Mucosa of rectum (tissue), 2 donors: Measurements from ENCODE around the gene TRMT11.

ENCODE experiments used
- H3K27ac ChIP-seq, 2 donors: one replicate each; pipeline ENCODE4 v1.7.0; 2013; ENCODE audit warnings: inconsistent platforms in 2 of 2, low read depth in 2 of 2, low read length in 2 of 2
- H3K27me3 ChIP-seq, 2 donors: one replicate each; pipeline ENCODE4 v1.7.0; 2013; ENCODE audit warnings: low read length in 2 of 2; ENCODE audit not compliant: control insufficient read depth in 2 of 2, insufficient read depth in 2 of 2
- H3K36me3 ChIP-seq, 2 donors: one replicate each; pipeline ENCODE4 v1.7.0; 2013; ENCODE audit warnings: low read length in 2 of 2; ENCODE audit not compliant: control insufficient read depth in 2 of 2, insufficient read depth in 2 of 2
- H3K4me1 ChIP-seq, 2 donors: one replicate each; pipeline ENCODE4 v1.7.0; 2013; ENCODE audit warnings: low read length in 2 of 2, mild to moderate bottlenecking in 1 of 2; ENCODE audit not compliant: control insufficient read depth in 2 of 2, insufficient read depth in 2 of 2
- H3K4me3 ChIP-seq, 2 donors: one replicate each; pipeline ENCODE4 v1.7.0; 2013; ENCODE audit warnings: low read length in 2 of 2
- H3K9ac ChIP-seq, 2 donors: one replicate each; pipeline ENCODE4 v1.7.0; 2013; ENCODE audit warnings: low read length in 2 of 2, low read depth in 1 of 2, mild to moderate bottlenecking in 1 of 2
- H3K9me3 ChIP-seq, 2 donors: one replicate each; pipeline ENCODE4 v1.7.0; 2013; ENCODE audit warnings: low read length in 2 of 2; ENCODE audit not compliant: control insufficient read depth in 2 of 2
- donor health status: healthy.
- donor health status: Normal muscosa, but diverticular disease.

The TRMT11 gene

GRCh38 chr6:125988280-125988679, 1.9 kb downstream of the TRMT11 start:
- H3K4me1 ChIP-seq, result peaks cover 0 to 3% of the 10 kb centered on the region in 2 donors
- H3K27ac ChIP-seq, result no peak overlapping the region
- H3K27me3 ChIP-seq, result no peaks in the 10 kb centered on the region

GRCh38 chr6:125989631-125990030, 3.3 kb downstream of the TRMT11 start:
- no peak overlapping the region for H3K9ac ChIP-seq
- no peak overlapping the region for H3K27ac ChIP-seq
- H3K4me1 ChIP-seq, result peaks cover 0 to 3% of the 10 kb centered on the region in 2 donors
- no peaks in the 10 kb centered on the region for H3K27me3 ChIP-seq
- no peaks in the 10 kb centered on the region for H3K36me3 ChIP-seq
- H3K9me3 ChIP-seq, result no peaks in the 10 kb centered on the region
- no peak overlapping the region for H3K4me3 ChIP-seq

More at GRCh38 chr6:125988280-125988679, 1.9 kb downstream of the TRMT11 start:
- no peak overlapping the region for H3K4me3 ChIP-seq
- no peaks in the 10 kb centered on the region for H3K9me3 ChIP-seq
- no peak overlapping the region for H3K9ac ChIP-seq
- no peaks in the 10 kb centered on the region for H3K36me3 ChIP-seq

- Histone ChIP-seq H3K9me3 (no peaks in the 10 kb centered on the region), H3K4me1 (no peaks in the 10 kb centered on the region), H3K9ac (no peak overlapping the region), H3K36me3 (no peaks in the 10 kb centered on the region), H3K27ac (no peak overlapping the region), H3K4me3 (no peak overlapping the region), H3K27me3 (no peaks in the 10 kb centered on the region)
Measured at GRCh38 chr6:125991653-125992052, 5.3 kb downstream of the TRMT11 start.

GRCh38 chr6:125994670-125995488, 8.5 kb downstream of the TRMT11 start:
- H3K9me3 ChIP-seq, result no peaks in the 10 kb centered on the region
- H3K27me3 ChIP-seq, result no peaks in the 10 kb centered on the region
- H3K9ac ChIP-seq, result no peak overlapping the region
- no peak overlapping the region for H3K4me3 ChIP-seq
- no peaks in the 10 kb centered on the region for H3K4me1 ChIP-seq
- H3K36me3 ChIP-seq, result peaks cover 0 to 7% of the 10 kb centered on the region in 2 donors
- H3K27ac ChIP-seq, result no peak overlapping the region

DNA sequence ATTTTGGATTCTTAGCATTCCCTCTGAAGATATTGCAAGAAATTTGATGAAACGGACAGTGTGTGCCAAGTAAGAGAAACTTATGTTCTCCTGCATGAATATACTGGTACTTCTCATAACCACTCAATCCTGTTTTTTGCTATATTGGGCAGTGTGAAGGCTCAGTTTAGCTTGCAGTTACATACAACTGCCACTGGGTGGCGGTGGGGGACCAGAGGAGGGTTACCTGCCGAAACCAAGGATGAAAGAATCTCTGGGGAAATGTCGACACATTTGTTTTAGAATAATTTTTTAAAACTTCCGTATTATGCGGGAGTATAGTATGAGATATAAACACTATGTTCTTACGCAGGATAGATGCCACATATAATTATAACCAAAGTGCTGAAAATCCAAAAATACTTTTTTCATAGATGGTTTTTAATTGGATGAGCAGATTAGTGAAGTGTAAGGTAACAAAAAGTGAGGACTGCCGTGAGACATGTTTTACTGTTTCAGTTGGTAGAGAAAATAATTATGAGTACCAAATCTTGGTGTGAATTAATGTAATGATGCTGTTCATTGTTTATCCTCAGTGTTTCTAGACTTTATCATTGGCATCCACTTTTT, 9.7 kb downstream of the TRMT11 start:
- H3K9ac ChIP-seq, result no peak overlapping the region
- H3K9me3 ChIP-seq, result no peaks in the 10 kb centered on the region
- H3K36me3 ChIP-seq, result peaks cover 9 to 18% of the 10 kb centered on the region in 2 donors
- H3K4me1 ChIP-seq, result no peaks in the 10 kb centered on the region
- no peak overlapping the region for H3K4me3 ChIP-seq
- H3K27ac ChIP-seq, result no peak overlapping the region
- H3K27me3 ChIP-seq, result no peaks in the 10 kb centered on the region

DNA sequence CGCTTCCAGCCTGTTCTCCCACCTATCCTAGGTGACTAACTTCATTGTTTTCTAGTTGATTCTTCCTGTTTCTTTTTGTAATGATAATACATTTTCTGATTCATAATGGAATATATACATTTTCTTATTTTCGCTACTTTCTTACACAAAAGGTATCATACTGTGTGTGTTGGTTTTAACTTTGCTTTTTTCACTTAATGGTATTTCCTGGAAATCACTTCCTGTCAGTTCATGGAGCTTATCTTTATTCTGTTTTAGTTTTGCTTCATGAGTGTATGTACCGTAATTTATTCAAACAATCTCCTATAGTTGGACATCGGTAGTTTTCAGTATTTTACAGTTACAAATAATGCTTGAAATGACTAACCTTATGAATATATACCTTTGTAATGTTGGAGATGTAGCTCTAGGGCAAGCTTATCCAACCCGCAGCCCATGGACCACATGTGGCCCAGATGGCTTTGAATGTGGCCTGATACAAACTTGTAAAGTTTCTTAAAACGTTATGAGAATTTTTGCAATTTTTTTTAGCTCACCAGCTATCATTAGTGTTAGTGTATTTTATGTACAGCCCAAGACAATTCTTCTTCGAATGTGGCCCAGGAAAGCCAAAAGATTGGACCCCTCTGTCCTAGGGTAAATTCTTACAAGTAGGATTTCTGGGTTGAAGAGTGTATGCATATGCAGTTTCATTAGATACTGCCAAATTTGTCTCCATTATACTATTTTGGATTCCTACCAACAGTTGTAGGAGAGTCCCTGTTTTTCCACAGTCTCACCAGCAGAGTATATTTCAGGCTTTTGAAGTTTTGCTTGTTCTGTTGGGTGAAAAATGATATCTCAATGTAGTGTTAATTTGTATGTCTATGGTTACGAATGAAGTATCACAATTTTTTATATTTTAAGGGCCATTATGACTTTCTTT, 16.7 kb downstream of the TRMT11 start:
- Histone ChIP-seq H3K36me3 (peaks cover 13 to 27% of the 10 kb centered on the region in 2 donors), H3K27me3 (no peaks in the 10 kb centered on the region), H3K4me1 (no peaks in the 10 kb centered on the region), H3K27ac (no peak overlapping the region), H3K9ac (no peak overlapping the region), H3K4me3 (no peak overlapping the region), H3K9me3 (no peaks in the 10 kb centered on the region)

DNA sequence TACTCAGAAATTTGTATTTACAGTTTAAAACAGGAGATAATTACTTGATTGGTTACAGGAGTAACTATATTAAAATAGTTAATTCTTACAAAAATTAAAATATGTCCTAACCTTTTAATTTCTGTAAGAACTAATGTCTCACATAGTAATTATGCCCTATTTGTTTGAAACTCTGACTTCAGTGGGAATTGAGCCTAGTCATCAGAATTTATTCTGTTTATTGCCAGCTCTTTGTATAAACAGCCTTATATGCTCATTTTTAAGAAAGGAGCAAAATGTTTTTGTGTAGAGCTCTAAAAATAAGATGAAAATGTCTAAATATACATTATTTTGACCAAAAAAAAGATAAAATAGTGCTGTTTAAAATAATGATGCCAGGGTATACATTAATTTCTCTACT, 21.5 kb downstream of the TRMT11 start:
- Histone ChIP-seq H3K27ac (no peak overlapping the region), H3K9ac (no peak overlapping the region), H3K9me3 (no peaks in the 10 kb centered on the region), H3K4me1 (no peaks in the 10 kb centered on the region), H3K36me3 (peaks cover 23 to 33% of the 10 kb centered on the region in 2 donors), H3K4me3 (no peak overlapping the region), H3K27me3 (no peaks in the 10 kb centered on the region)

DNA sequence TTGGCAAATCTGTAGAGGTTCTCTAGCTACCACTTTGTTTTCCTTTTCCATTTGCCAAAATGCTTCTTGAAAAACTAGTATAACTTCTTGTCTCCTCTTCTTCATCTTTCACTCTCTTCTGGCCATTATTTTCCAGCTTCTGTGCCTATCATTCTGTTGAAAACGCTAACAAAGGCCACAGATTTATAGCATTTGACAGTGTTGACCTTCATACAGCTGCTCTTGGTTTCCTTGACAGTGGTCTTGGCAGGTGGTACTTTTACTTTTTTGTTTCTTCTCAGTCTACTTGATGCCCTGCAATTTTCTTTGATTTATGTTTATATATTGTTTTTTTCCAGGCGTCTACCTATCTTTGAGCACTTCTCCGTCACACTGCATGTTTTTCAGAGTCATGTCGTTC, 23.7 kb downstream of the TRMT11 start:
- Histone ChIP-seq H3K4me1 (peaks cover 0 to 3% of the 10 kb centered on the region in 2 donors), H3K4me3 (no peak overlapping the region), H3K27ac (no peak overlapping the region), H3K9ac (no peak overlapping the region), H3K27me3 (no peaks in the 10 kb centered on the region), H3K36me3 (peaks cover 25 to 44% of the 10 kb centered on the region in 2 donors), H3K9me3 (no peaks in the 10 kb centered on the region)

GRCh38 chr6:126015863-126016262, 29.5 kb downstream of the TRMT11 start:
- Histone ChIP-seq H3K36me3 (peaks cover 34 to 44% of the 10 kb centered on the region in 2 donors), H3K27ac (no peak overlapping the region), H3K4me1 (peaks cover 0 to 3% of the 10 kb centered on the region in 2 donors), H3K9me3 (no peaks in the 10 kb centered on the region), H3K4me3 (no peak overlapping the region), H3K9ac (no peak overlapping the region), H3K27me3 (no peaks in the 10 kb centered on the region)

DNA sequence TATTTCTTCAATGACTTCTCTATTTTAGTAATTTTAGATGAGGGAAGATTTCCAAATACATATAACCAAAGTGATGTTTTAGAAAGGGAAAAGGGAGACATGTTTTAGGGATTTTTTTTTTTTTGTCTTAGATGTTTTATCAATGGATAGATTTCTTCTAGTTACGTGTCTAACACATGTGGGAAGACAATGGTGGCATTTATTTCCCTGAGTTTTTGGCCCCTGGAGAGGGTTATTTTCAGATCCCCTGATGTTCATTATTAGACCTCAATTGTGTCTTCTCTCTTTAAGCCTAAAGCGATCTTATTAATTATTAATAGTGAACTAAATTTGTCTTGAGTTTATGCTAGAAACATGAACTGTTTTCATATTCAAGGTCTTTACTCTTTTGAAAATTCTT, 30.3 kb downstream of the TRMT11 start:
- H3K9ac ChIP-seq, result no peak overlapping the region
- H3K4me1 ChIP-seq, result peaks cover 0 to 3% of the 10 kb centered on the region in 2 donors
- H3K36me3 ChIP-seq, result peaks cover 31 to 45% of the 10 kb centered on the region in 2 donors
- H3K27me3 ChIP-seq, result no peaks in the 10 kb centered on the region
- H3K4me3 ChIP-seq, result no peak overlapping the region
- no peaks in the 10 kb centered on the region for H3K9me3 ChIP-seq
- no peak overlapping the region for H3K27ac ChIP-seq
